ENCODE measurements around the gene ATG16L2.

DNA sequence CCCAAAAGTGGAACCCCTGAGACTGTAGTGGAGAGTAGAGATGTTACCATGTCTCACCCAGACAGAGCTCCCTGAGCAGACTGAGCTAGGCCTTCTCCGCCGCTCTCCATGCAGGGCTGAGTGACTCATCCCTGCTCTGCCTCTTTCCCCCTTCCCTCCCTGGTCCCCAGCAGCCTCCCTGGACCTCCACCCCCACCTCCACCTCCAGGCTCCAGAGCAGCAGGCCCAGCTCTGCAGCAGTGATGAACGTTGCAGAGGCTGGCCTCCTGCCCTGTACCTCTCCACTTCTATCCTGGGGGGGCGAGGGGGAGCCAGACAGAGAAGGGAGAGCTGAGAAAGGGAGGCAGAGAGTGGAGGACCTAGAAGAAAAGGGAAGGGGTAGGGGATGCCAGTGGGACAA lies 42.7 kb upstream of the ATG16L2 start:
- TF ChIP-seq EZH2 (IDR thresholded peaks at IDR 0.05; ENCODE audit: insufficient read depth, low read length) = no peak
- TF ChIP-seq, protein P1, sequence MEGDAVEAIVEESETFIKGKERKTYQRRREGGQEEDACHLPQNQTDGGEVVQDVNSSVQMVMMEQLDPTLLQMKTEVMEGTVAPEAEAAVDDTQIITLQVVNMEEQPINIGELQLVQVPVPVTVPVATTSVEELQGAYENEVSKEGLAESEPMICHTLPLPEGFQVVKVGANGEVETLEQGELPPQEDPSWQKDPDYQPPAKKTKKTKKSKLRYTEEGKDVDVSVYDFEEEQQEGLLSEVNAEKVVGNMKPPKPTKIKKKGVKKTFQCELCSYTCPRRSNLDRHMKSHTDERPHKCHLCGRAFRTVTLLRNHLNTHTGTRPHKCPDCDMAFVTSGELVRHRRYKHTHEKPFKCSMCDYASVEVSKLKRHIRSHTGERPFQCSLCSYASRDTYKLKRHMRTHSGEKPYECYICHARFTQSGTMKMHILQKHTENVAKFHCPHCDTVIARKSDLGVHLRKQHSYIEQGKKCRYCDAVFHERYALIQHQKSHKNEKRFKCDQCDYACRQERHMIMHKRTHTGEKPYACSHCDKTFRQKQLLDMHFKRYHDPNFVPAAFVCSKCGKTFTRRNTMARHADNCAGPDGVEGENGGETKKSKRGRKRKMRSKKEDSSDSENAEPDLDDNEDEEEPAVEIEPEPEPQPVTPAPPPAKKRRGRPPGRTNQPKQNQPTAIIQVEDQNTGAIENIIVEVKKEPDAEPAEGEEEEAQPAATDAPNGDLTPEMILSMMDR (IDR thresholded peaks at IDR 0.05; ENCODE audit: insufficient read depth, low read depth, low read length) = no peak

Measured in astrocyte (in vitro differentiated cells and primary cell).